ENCODE measurements around the gene S100A2. TPM values are rescaled to one million over a fixed set of nuclear protein-coding genes. Genes with fewer than 3 reads are reported as not detected.

Gene S100A2
- total RNA-seq, 2 experiments from 2014 or later: 0.50 TPM; not detected in 1

- H3K4me1 Mint-ChIP-seq (ENCODE audit: low read depth): peaks cover 7% of the 10 kb centered on the region
- no peak overlapping the region for H3K4me3 Mint-ChIP-seq
- no peaks in the 10 kb centered on the region for H3K27me3 Mint-ChIP-seq
- CTCF ChIA-PET: interaction anchor here (1.2 to 4.6 kb wide), 3 partner anchors 9 to 49 kb away, joined by 4 to 39 read pairs (median 19); no protein-coding TSS in a partner anchor
- H3K27ac Mint-ChIP-seq: no peak overlapping the region
- POLR2A ChIA-PET: interaction anchor here (2.5 kb wide), 1 partner anchor 13 kb away, joined by 10 read pairs; no protein-coding TSS in a partner anchor
- no peak for DNase-seq
- H3K9me3 Mint-ChIP-seq: no peaks in the 10 kb centered on the region
- ATAC-seq: no peak
- intact Hi-C loops (cut with micrococcal nuclease): no loop called here
- no peak for TF ChIP-seq CTCF (IDR thresholded peaks at IDR 0.05)
- no peaks in the 10 kb centered on the region for H3K36me3 Mint-ChIP-seq (ENCODE audit: low read depth)
These were observed 46.4 kb downstream of the S100A2 start for GRCh38 chr1:153519242-153519641.

DNA sequence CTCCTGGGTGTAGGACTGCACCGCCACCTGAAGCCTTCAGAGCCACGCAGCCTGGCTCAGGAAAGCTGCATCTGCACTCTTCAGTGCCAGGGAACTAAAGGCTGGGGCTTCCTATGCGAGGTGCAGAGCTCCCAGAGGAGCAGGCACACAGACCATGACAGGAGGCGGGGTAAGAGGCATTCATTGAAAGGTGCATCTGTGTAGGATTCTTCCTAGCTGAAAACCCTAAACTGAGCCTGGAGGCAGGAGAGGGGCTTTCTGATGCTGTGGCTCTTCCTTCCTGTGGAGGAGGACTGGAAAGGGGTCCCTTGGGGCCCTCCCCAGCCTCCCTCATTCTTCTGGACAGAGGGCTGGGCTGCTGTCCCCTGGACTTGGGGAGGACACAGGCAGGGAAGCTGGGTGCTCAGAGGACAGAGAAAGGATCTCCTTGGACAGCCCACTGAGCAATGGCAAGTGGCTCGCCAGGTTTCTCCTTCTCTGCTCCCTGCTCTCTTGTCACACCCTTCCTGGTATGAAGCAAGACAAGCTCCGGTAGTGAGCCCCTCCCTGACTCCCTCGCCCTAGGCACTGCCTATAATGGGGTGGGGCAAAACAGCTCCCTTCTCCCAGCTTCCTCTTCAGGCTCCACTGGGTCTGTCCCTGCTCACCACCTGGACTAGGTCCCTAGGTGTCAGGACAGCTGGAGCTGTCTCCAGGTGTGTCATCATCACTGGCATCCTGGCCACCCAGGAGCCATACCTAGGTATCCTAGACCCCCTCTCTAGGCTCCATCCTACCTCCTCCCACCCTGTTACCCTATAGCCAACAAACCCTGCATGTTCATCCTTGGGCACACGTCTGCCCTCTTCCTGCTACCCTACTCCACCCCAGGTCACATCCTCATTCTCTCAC lies 49.9 kb downstream of the S100A2 start:
- intact Hi-C loops (cut with micrococcal nuclease): no loop called here
- ATAC-seq: no peak

DNA sequence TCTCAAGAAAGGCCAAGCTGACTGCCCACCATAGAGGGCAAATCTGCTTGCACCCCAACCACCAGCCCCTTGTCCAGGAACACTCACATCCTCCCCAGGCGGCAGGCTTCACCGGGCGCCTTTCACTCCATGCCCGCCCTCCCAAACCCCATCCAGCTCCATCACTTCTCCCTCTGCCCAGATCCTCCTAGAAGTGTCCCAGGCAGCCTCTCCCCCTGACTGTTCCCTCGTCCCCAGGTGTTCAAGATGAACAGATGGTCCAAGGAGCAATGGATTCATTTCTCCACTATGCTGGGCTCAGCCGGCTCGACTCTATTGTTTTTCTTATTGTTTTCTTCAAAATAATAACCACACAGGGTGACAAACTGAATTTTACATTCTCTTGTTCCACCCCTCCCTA lies 52.0 kb downstream of the S100A2 start:
- no peak for TF ChIP-seq CTCF (IDR thresholded peaks at IDR 0.05)
- Mint-ChIP-seq H3K4me3 (no peak overlapping the region), H3K27ac (no peak overlapping the region), H3K36me3 (ENCODE audit: low read depth) (no peaks in the 10 kb centered on the region), H3K27me3 (no peaks in the 10 kb centered on the region), H3K4me1 (ENCODE audit: low read depth) (peaks cover 9% of the 10 kb centered on the region), H3K9me3 (no peaks in the 10 kb centered on the region)
- ATAC-seq (no peak), DNase-seq (no peak)
- POLR2A ChIA-PET: interaction anchor here (1.2 kb wide), 1 partner anchor 20 kb away, joined by 3 read pairs; no protein-coding TSS in a partner anchor
- intact Hi-C loops (cut with micrococcal nuclease): loop anchor here (5.0 kb wide), 1 partner anchor 234 kb away; no protein-coding TSS in a partner anchor
- CTCF ChIA-PET: interaction anchor here (1.2 to 1.3 kb wide), 3 partner anchors 31 to 59 kb away, joined by 3 to 5 read pairs (median 3); partner anchors contain the start of gene S100A4

More for the DNA sequence above, 49.9 kb downstream of the S100A2 start:
- Mint-ChIP-seq H3K36me3 (ENCODE audit: low read depth) (no peaks in the 10 kb centered on the region), H3K4me3 (no peak overlapping the region), H3K27ac (no peak overlapping the region), H3K4me1 (ENCODE audit: low read depth) (peaks cover 9% of the 10 kb centered on the region), H3K9me3 (no peaks in the 10 kb centered on the region), H3K27me3 (no peaks in the 10 kb centered on the region)
- POLR2A ChIA-PET: interaction anchor here (1.1 to 1.4 kb wide), 2 partner anchors 10 to 25 kb away, joined by 3 to 5 read pairs; partner anchors contain the start of gene S100A5
- no peak for DNase-seq
- TF ChIP-seq CTCF (IDR thresholded peaks at IDR 0.05): no peak
- CTCF ChIA-PET: interaction anchor here (0.8 to 1.8 kb wide), 7 partner anchors 16 to 102 kb away, joined by 3 to 8 read pairs (median 3); no protein-coding TSS in a partner anchor

DNA sequence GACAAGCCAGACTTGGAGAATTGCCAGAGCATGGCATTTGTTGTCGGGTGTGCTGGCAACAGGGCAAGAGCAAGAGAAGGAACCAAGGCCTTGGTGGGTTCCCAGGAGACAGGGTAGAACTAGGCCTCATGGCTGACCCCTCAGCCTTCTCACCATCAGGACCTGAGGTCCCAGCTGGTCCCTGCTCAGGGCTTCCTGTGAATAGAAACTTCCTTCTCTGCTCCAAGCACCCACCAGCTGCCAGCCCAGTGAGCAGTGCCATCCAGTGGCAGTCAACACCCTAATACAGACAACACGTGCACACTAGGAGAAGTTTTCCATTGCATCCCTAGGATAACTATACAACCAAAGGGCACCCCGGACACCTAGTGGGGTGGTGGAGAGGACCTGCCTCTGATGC lies 52.6 kb downstream of the S100A2 start:
- H3K9me3 Mint-ChIP-seq: no peaks in the 10 kb centered on the region
- no peak for TF ChIP-seq CTCF (IDR thresholded peaks at IDR 0.05)
- ChIA-PET POLR2A (interaction anchor here (1.2 kb wide), 1 partner anchor 55 kb away, joined by 3 read pairs; no protein-coding TSS in a partner anchor), CTCF (interaction anchor here (1.2 kb wide), 1 partner anchor 60 kb away, joined by 5 read pairs; no protein-coding TSS in a partner anchor)
- no peak for ATAC-seq
- H3K4me1 Mint-ChIP-seq (ENCODE audit: low read depth): peaks cover 7% of the 10 kb centered on the region
- no peaks in the 10 kb centered on the region for H3K36me3 Mint-ChIP-seq (ENCODE audit: low read depth)
- intact Hi-C loops (cut with micrococcal nuclease): loop anchor here (5.0 kb wide), 1 partner anchor 234 kb away; no protein-coding TSS in a partner anchor
- no peaks in the 10 kb centered on the region for H3K27me3 Mint-ChIP-seq
- no peak overlapping the region for H3K27ac Mint-ChIP-seq
- H3K4me3 Mint-ChIP-seq: no peak overlapping the region
- DNase-seq: no peak

Other genes with a start within 250 kb of the S100A2 start
- gene PGLYRP4, start 217.0 kb downstream of the S100A2 start, total RNA-seq: not detected
- not detected for gene S100A9, start 208.0 kb downstream of the S100A2 start, total RNA-seq
- gene S100A12, start 190.2 kb downstream of the S100A2 start, total RNA-seq: not detected
- gene S100A8, start 174.8 kb downstream of the S100A2 start, total RNA-seq: not detected
- not detected for gene S100A7A, start 149.3 kb downstream of the S100A2 start, total RNA-seq
- not detected for gene S100A7, start 105.2 kb downstream of the S100A2 start, total RNA-seq
- gene S100A6, start 29.9 kb downstream of the S100A2 start, total RNA-seq: 100 to 1,000 TPM; 200 to 211 TPM
- gene S100A5, start 24.9 kb downstream of the S100A2 start, total RNA-seq: 1 to 10 TPM; 1.1 to 1.2 TPM
- gene S100A4, start 20.0 kb downstream of the S100A2 start, total RNA-seq: 100 to 1,000 TPM; 109 to 118 TPM
- gene S100A3, start 16.6 kb downstream of the S100A2 start, total RNA-seq: not detected
- gene S100A16, start 47.3 kb upstream of the S100A2 start, total RNA-seq: not detected
- not detected for gene S100A14, start 50.5 kb upstream of the S100A2 start, total RNA-seq
- gene S100A13, start 61.7 kb upstream of the S100A2 start, total RNA-seq: 1 to 10 TPM; 8.1 to 9.4 TPM
- gene S100A1, start 62.6 kb upstream of the S100A2 start, total RNA-seq: not detected
- gene CHTOP, start 68.2 kb upstream of the S100A2 start, total RNA-seq: 10 to 100 TPM; 76.8 to 83.2 TPM
- gene SNAPIN, start 92.9 kb upstream of the S100A2 start, total RNA-seq: 10 to 100 TPM; 25.7 to 27.3 TPM
- gene ILF2, start 105.1 kb upstream of the S100A2 start, total RNA-seq: 100 to 1,000 TPM; 328 to 333 TPM
- gene NPR1, start 112.8 kb upstream of the S100A2 start, total RNA-seq: not detected
- gene INTS3, start 162.2 kb upstream of the S100A2 start, total RNA-seq: 10 to 100 TPM; 45.0 to 45.5 TPM
- 1 to 10 TPM; 7.2 to 10.0 TPM for gene SLC27A3, start 209.6 kb upstream of the S100A2 start, total RNA-seq

Measured in activated CD8-positive, alpha-beta T cell treated with anti-CD3 and anti-CD28 coated beads for 36 hours (primary cell).